H1 (cell line): Measurements from ENCODE around the gene CCDC102A. TPM values are rescaled to one million over a fixed set of nuclear protein-coding genes. Genes with fewer than 3 reads are reported as not detected.

Experiments used
- CTCF ChIA-PET: fragments of 300-600 bp; sonication (Branson Sonifier 250); formaldehyde crosslinking; loops from one replicate; lab custom pipeline; 2021; ENCODE audit not compliant: partially characterized antibody; lab: Charles Lee
- POLR2A ChIA-PET: fragments of 300-600 bp; sonication (Branson Sonifier 250); formaldehyde crosslinking; loops from one replicate; lab custom pipeline; 2021; ENCODE audit warnings: inconsistent platforms; ENCODE audit not compliant: partially characterized antibody; lab: Charles Lee
- DNase-seq, 2 experiments: peaks; one replicate each; pipeline versions ENCODE4 v3.0.0 to v3.0.0-alpha.2; 2010 to 2022; ENCODE audit warnings: low spot score in 2 of 2, low read depth in 1 of 2, mixed read lengths in 1 of 2
- FAIRE-seq: peaks from 2 replicates; lab custom pipeline; 2011; peaks lifted over from hg19 to GRCh38; lab: Jason Lieb, UNC
- H2AFZ ChIP-seq: 2 replicates; pipeline ENCODE4 v1.8.1; 2012; ENCODE audit warnings: low read length, inconsistent platforms
- H2AK5ac ChIP-seq: 2 replicates; pipeline ENCODE4 v1.6.1; 2013; ENCODE audit warnings: low read depth, low read length
- H2BK120ac ChIP-seq: replicated peaks from 2 replicates; pipeline ENCODE3; 2013; ENCODE audit warnings: low read depth, low read length, inconsistent platforms
- H2BK12ac ChIP-seq: 2 replicates; pipeline ENCODE4 v1.6.1; 2013; ENCODE audit warnings: low read depth, low read length
- H2BK15ac ChIP-seq: 2 replicates; pipeline ENCODE4 v1.6.1; 2013; ENCODE audit warnings: low read length
- H2BK20ac ChIP-seq: 2 replicates; pipeline ENCODE4 v1.6.1; 2013; ENCODE audit warnings: low read length
- H2BK5ac ChIP-seq: 2 replicates; pipeline ENCODE4 v1.6.1; 2013; ENCODE audit warnings: low read depth, low read length
- H3K14ac ChIP-seq: 2 replicates; pipeline ENCODE4 v1.6.1; 2013; ENCODE audit warnings: inconsistent platforms; ENCODE audit not compliant: insufficient read length
- H3K18ac ChIP-seq: 2 replicates; pipeline ENCODE4 v1.6.1; 2013; ENCODE audit warnings: low read length; ENCODE audit errors: extremely low read depth
- H3K23ac ChIP-seq: 2 replicates; pipeline ENCODE4 v1.6.1; 2013; ENCODE audit warnings: inconsistent platforms; ENCODE audit not compliant: insufficient read length
- H3K23me2 ChIP-seq: 2 replicates; pipeline ENCODE4 v1.6.1; 2013; ENCODE audit warnings: low read depth, low read length
- H3K27ac ChIP-seq: 2 replicates; pipeline ENCODE4 v1.6.1; 2011; ENCODE audit warnings: low read depth, low read length, inconsistent platforms
- H3K27me3 ChIP-seq, 4 experiments: replicated peaks in 1 of 4; 1 replicate in 1 of 4; 2 replicates in 3 of 4; pipeline versions ENCODE4 v1.6.1 to v1.8.1; 2011 to 2013; ENCODE audit warnings: low read length in 3 of 4, mild to moderate bottlenecking in 3 of 4, inconsistent platforms in 2 of 4, mixed read lengths in 2 of 4, moderate library complexity in 1 of 4; ENCODE audit not compliant: control insufficient read depth in 3 of 4, insufficient read depth in 3 of 4; ENCODE audit errors: extremely low read depth in 1 of 4
- H3K36me3 ChIP-seq, 4 experiments: 2 replicates each; pipeline versions ENCODE4 v1.6.1 to v1.8.1; 2011 to 2013; ENCODE audit warnings: mild to moderate bottlenecking in 4 of 4, low read length in 3 of 4, moderate library complexity in 2 of 4, control low read depth in 1 of 4, inconsistent platforms in 1 of 4; ENCODE audit not compliant: insufficient read depth in 4 of 4, control insufficient read depth in 2 of 4
- H3K4ac ChIP-seq: replicated peaks from 2 replicates; pipeline ENCODE3; 2013; ENCODE audit warnings: low read length, low read depth, mixed read lengths, inconsistent platforms; ENCODE audit not compliant: insufficient read length
- H3K4me1 ChIP-seq, 4 experiments: replicated peaks in 1 of 4; 1 replicate in 1 of 4; 2 replicates in 3 of 4; pipeline versions ENCODE4 v1.6.1 to v1.8.1; 2011 to 2013; ENCODE audit warnings: low read length in 3 of 4, inconsistent platforms in 2 of 4, mixed read lengths in 1 of 4; ENCODE audit not compliant: insufficient read depth in 4 of 4, control insufficient read depth in 3 of 4
- H3K4me2 ChIP-seq, 2 experiments: 2 replicates each; pipeline versions ENCODE4 v1.6.1 to v1.8.1; 2011 to 2013; ENCODE audit warnings: low read depth in 2 of 2, low read length in 2 of 2, control low read depth in 1 of 2, inconsistent platforms in 1 of 2, mild to moderate bottlenecking in 1 of 2; ENCODE audit not compliant: insufficient read depth in 1 of 2
- H3K4me3 ChIP-seq, 4 experiments: fragments of 200-600, 300-600 bp in 1 of 4; sonication (generic), shearing (Covaris generic), sonication (Bioruptor Twin) in 1 of 4; 2 replicates each; pipeline versions ENCODE4 v1.5.1 to v1.8.1; 2011 to 2016; ENCODE audit warnings: low read length in 4 of 4, low read depth in 3 of 4, control low read depth in 2 of 4, inconsistent platforms in 2 of 4, mild to moderate bottlenecking in 2 of 4, mixed read lengths in 1 of 4, moderate library complexity in 1 of 4; ENCODE audit not compliant: insufficient read depth in 2 of 4; ENCODE audit errors: extremely low read depth in 1 of 4
- H3K56ac ChIP-seq: replicated peaks from 2 replicates; pipeline ENCODE3; 2013; ENCODE audit warnings: low read depth, mild to moderate bottlenecking, mixed read lengths, low read length, inconsistent platforms; ENCODE audit not compliant: insufficient read length
- H3K79me1 ChIP-seq: 2 replicates; pipeline ENCODE4 v1.6.1; 2013; ENCODE audit warnings: low read depth, low read length, control low read depth
- H3K79me2 ChIP-seq, 2 experiments: 2 replicates each; pipeline versions ENCODE4 v1.6.1 to v1.8.1; 2012 to 2013; ENCODE audit warnings: low read length in 2 of 2, mild to moderate bottlenecking in 2 of 2, inconsistent platforms in 1 of 2; ENCODE audit not compliant: insufficient read depth in 2 of 2, control insufficient read depth in 1 of 2
- H3K9ac ChIP-seq, 4 experiments: replicated peaks in 1 of 4; 1 replicate in 1 of 4; 2 replicates in 3 of 4; pipeline versions ENCODE4 v1.6.1 to v1.8.1; 2011 to 2013; ENCODE audit warnings: low read depth in 3 of 4, low read length in 3 of 4, control low read depth in 2 of 4, mild to moderate bottlenecking in 2 of 4, moderate library complexity in 2 of 4, inconsistent platforms in 1 of 4; ENCODE audit errors: extremely low read depth in 1 of 4
- H3K9me3 ChIP-seq, 2 experiments: 2 replicates each; pipeline versions ENCODE4 v1.6.1 to v1.8.1; 2012 to 2013; ENCODE audit warnings: mild to moderate bottlenecking in 2 of 2, moderate library complexity in 2 of 2, control low read depth in 1 of 2, inconsistent platforms in 1 of 2, low read depth in 1 of 2, low read length in 1 of 2, mixed read lengths in 1 of 2; ENCODE audit not compliant: insufficient read depth in 2 of 2
- H4K20me1 ChIP-seq, 2 experiments: replicated peaks in 1 of 2; 2 replicates each; pipeline versions ENCODE3 to v1.8.1; 2011 to 2013; ENCODE audit warnings: inconsistent platforms in 2 of 2, low read length in 2 of 2, mild to moderate bottlenecking in 1 of 2; ENCODE audit not compliant: insufficient read depth in 2 of 2, control insufficient read depth in 1 of 2
- H4K5ac ChIP-seq: 2 replicates; pipeline ENCODE4 v1.6.1; 2013; ENCODE audit warnings: low read length, low read depth, mixed read lengths, inconsistent platforms; ENCODE audit not compliant: insufficient read length
- H4K8ac ChIP-seq: 2 replicates; pipeline ENCODE4 v1.8.0; 2013; ENCODE audit warnings: mild to moderate bottlenecking, moderate library complexity, low read length, inconsistent platforms; ENCODE audit not compliant: insufficient read depth; ENCODE audit errors: extremely low read depth
- H4K91ac ChIP-seq: replicated peaks from 2 replicates; pipeline ENCODE3; 2013; ENCODE audit warnings: low read length, mixed read lengths, inconsistent platforms; ENCODE audit not compliant: insufficient read length
- ASH2L ChIP-seq: fragments of 200-600, 300-600 bp; sonication (generic); IDR thresholded peaks from one replicate; pipeline ENCODE4 v1.7.1; 2017; ENCODE audit warnings: low read length
- CHD2 ChIP-seq: IDR thresholded peaks from 2 replicates; pipeline ENCODE4 v1.6.1; 2012; ENCODE audit warnings: low read length, improper control_type of control experiment
- CREB1 ChIP-seq: IDR thresholded peaks from 2 replicates; pipeline ENCODE4 v1.6.1; 2012; ENCODE audit warnings: inconsistent platforms
- EP300 ChIP-seq, 2 experiments: IDR thresholded peaks; 1 replicate in 1 of 2; 2 replicates in 1 of 2; pipeline ENCODE4 v1.6.1; 2011 to 2012; ENCODE audit warnings: low read depth in 2 of 2, low read length in 2 of 2, mild to moderate bottlenecking in 2 of 2, borderline replicate concordance in 1 of 2, inconsistent platforms in 1 of 2, moderate library complexity in 1 of 2
- JUN ChIP-seq: IDR thresholded peaks from 2 replicates; pipeline ENCODE4 v1.6.1; 2011; ENCODE audit warnings: low read depth, mild to moderate bottlenecking, improper control_type of control experiment, low read length
- JUND ChIP-seq: IDR thresholded peaks from 2 replicates; pipeline ENCODE4 v1.6.1; 2011; ENCODE audit warnings: mild to moderate bottlenecking, improper control_type of control experiment, low read length
- RBBP5 ChIP-seq: IDR thresholded peaks from 2 replicates; pipeline ENCODE4 v1.7.1; 2012; ENCODE audit warnings: low read depth, mild to moderate bottlenecking, inconsistent platforms, low read length, moderate library complexity, borderline replicate concordance
- RNF2 ChIP-seq: fragments of 200-900, 300-1000 bp; sonication (generic); IDR thresholded peaks from 2 replicates; pipeline ENCODE4 v1.7.1; 2016; ENCODE audit warnings: borderline replicate concordance, low read depth, mild to moderate bottlenecking, antibody characterized with exemption, low read length; ENCODE audit not compliant: poor library complexity, severe bottlenecking; ENCODE audit errors: missing control alignments
- SP1 ChIP-seq: IDR thresholded peaks from 2 replicates; pipeline ENCODE4 v1.6.1; 2011; ENCODE audit warnings: low read depth, low read length
- SP2 ChIP-seq: IDR thresholded peaks from 2 replicates; pipeline ENCODE4 v1.6.1; 2012; ENCODE audit warnings: mild to moderate bottlenecking, low read length, inconsistent platforms
- TAF7 ChIP-seq: optimal IDR thresholded peaks from 2 replicates; pipeline ENCODE3; 2011; ENCODE audit warnings: low read depth, mild to moderate bottlenecking, inconsistent platforms, low read length, moderate library complexity, borderline replicate concordance
- ZNF274 ChIP-seq: IDR thresholded peaks from 2 replicates; pipeline ENCODE4 v1.7.0; 2012; ENCODE audit warnings: low read length, borderline replicate concordance; ENCODE audit errors: extremely low read depth
- WGBS, 2 experiments: shearing (Covaris generic) in 1 of 2; methylation state at CpG; one replicate each; pipeline versions ENCODE4 v1.1.6 to v1.1.7; 2013 to 2015; ENCODE audit warnings: low lambda C conversion rate in 2 of 2, mixed read lengths in 2 of 2, inconsistent platforms in 1 of 2, low coverage in 1 of 2, missing lambda C conversion rate in 1 of 2; ENCODE audit not compliant: insufficient replicate concordance in 2 of 2, insufficient coverage in 1 of 2, insufficient read length in 1 of 2; ENCODE audit errors: extremely low coverage in 1 of 2, missing lambda C conversion rate in 1 of 2; 5-methylcytosine and 5-hydroxymethylcytosine counted together
- polyA plus RNA-seq, 7 experiments: library from polyadenylated mRNA; depleted of rRNA in 3 of 7; stranded (reverse) in 5 of 7; unstranded in 2 of 7; fragments of >200 nt in 5 of 7; fragments of 200-250 nt in 2 of 7; gene quantifications; 1 replicate in 5 of 7; 2 replicates in 1 of 7; 4 replicates in 1 of 7; pipeline versions ENCODE4 v1.2.1 to v1.2.3, GENCODE V29; 2011 to 2013; ENCODE audit warnings: missing spikeins in 2 of 7, mixed read lengths in 2 of 7
- total RNA-seq: library from RNA; stranded (reverse); fragmentation: NEBNext Ultra II Directional; extraction: Animal tissue kit (Norgen Biotek cat#: 25700); gene quantifications from 2 replicates; pipeline ENCODE4 v1.2.1, GENCODE V29; 2021
- TF ChIP-seq, protein P1 (sequence below): IDR thresholded peaks from 2 replicates; pipeline ENCODE4 v1.6.1; 2011; ENCODE audit warnings: low read depth, mild to moderate bottlenecking, low read length; ENCODE audit not compliant: insufficient read depth

Gene CCDC102A
- total and polyA plus RNA-seq, 2 of the 8 experiments (the other 6 are each of a cell fraction or from before 2014, with no cell fraction given), result 4.0 to 7.5 TPM

- Histone ChIP-seq H2AFZ (no peak overlapping the region), H3K36me3 (no peaks in the 10 kb centered on the region), H3K79me2 (no peaks in the 10 kb centered on the region), H4K20me1 (no peaks in the 10 kb centered on the region), H2BK120ac (no peak overlapping the region), H4K5ac (no peak overlapping the region), H3K14ac (no peak overlapping the region), H3K4me1 (peaks cover 0 to 22% (median 11%) of the 10 kb centered on the region in 4 experiments; a peak in 6 of 7 replicates), H3K4me2 (no peak overlapping the region; a peak in 1 of 4 replicates), H3K18ac (no peak overlapping the region), H3K9ac (no peak overlapping the region), H3K79me1 (no peaks in the 10 kb centered on the region), H3K23me2 (peaks cover 10% of the 10 kb centered on the region; the same call in 1 of the 2 replicates), H2BK15ac (no peak overlapping the region), H2BK12ac (no peak overlapping the region), H2BK5ac (no peak overlapping the region), H3K56ac (no peak overlapping the region), H3K23ac (no peak overlapping the region), H3K4me3 (no peak overlapping the region), H3K27ac (no peak overlapping the region), H2AK5ac (no peak overlapping the region), H4K91ac (no peak overlapping the region), H3K27me3 (peaks cover 0 to 12% (median 4%) of the 10 kb centered on the region in 4 experiments; a peak in 4 of 7 replicates), H4K8ac (peak overlapping the region; percentile 29), H2BK20ac (no peak overlapping the region), H3K4ac (no peak overlapping the region), H3K9me3 (peaks cover 3 to 4% of the 10 kb centered on the region in 2 experiments; a peak in 1 of 4 replicates)
- no peak for DNase-seq
- FAIRE-seq, result no peak
- ChIA-PET POLR2A (interaction anchor here (0.8 to 1.8 kb wide), 5 partner anchors 10 to 53 kb away, joined by 3 to 6 read pairs (median 4); no protein-coding TSS in a partner anchor), CTCF (interaction anchor here (1.7 to 14.6 kb wide), 2 partner anchors 23 to 33 kb away, joined by 7 to 144 read pairs; partner anchors contain the start of gene POLR2C)
- WGBS, 2 experiments, result 89% methylated on average over 8 of the region's 8 CpGs; no CpG with 5 or more reads in 1 of the 2 experiments
- TF ChIP-seq CREB1, result no peak
- no peak for TF ChIP-seq ASH2L
- no peak for TF ChIP-seq CHD2
- TF ChIP-seq ZNF274, result no peak
- no peak for TF ChIP-seq SP1
- TF ChIP-seq JUND, result no peak
- TF ChIP-seq, protein P1, sequence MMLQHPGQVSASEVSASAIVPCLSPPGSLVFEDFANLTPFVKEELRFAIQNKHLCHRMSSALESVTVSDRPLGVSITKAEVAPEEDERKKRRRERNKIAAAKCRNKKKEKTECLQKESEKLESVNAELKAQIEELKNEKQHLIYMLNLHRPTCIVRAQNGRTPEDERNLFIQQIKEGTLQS, result no peak
- TF ChIP-seq EP300 (IDR thresholded peaks at IDR 0.05; ENCODE audit: borderline replicate concordance in 1 of 2, low read depth in 2 of 2, low read length in 2 of 2), result no peak
- TF ChIP-seq SP2, result no peak
- TF ChIP-seq RNF2, result no peak
- TF ChIP-seq JUN, result no peak
- TF ChIP-seq RBBP5, result no peak
- no peak for TF ChIP-seq TAF7
Measured at GRCh38 chr16:57484515-57485005, 51.8 kb downstream of the CCDC102A start.
